ENCODE results near the gene PCDH9. TPM values are rescaled to one million over a fixed set of nuclear protein-coding genes. Genes with fewer than 3 reads are reported as not detected.

PCDH9 gene
- total RNA-seq, 1 donor from 2014 or later = 1.9 TPM

GRCh38 chr13:67071918-67072598, 158.1 kb downstream of the PCDH9 start:
- Mint-ChIP-seq H3K27ac (ENCODE audit: unreplicated experiment) (no peak overlapping the region), H3K27me3 (ENCODE audit: unreplicated experiment) (no peaks in the 10 kb centered on the region)
- TF ChIP-seq CTCF (IDR thresholded peaks at IDR 0.05; ENCODE audit: unreplicated experiment) = no peak

GRCh38 chr13:67070306-67070705, 159.8 kb downstream of the PCDH9 start:
- Mint-ChIP-seq H3K27ac (ENCODE audit: unreplicated experiment) (no peak overlapping the region), H3K4me1 (ENCODE audit: unreplicated experiment) (no peaks in the 10 kb centered on the region)
- no peak for DNase-seq (ENCODE audit: low spot score)

More at GRCh38 chr13:67071918-67072598, 158.1 kb downstream of the PCDH9 start:
- DNase-seq (ENCODE audit: low spot score) = no peak
- no peak overlapping the region for H3K4me3 Mint-ChIP-seq (ENCODE audit: unreplicated experiment)
- H3K9me3 Mint-ChIP-seq (ENCODE audit: unreplicated experiment) = no peaks in the 10 kb centered on the region
- no peaks in the 10 kb centered on the region for H3K4me1 Mint-ChIP-seq (ENCODE audit: unreplicated experiment)
- H3K36me3 Mint-ChIP-seq (ENCODE audit: low read depth, unreplicated experiment) = no peaks in the 10 kb centered on the region

GRCh38 chr13:67069117-67069767, 160.9 kb downstream of the PCDH9 start:
- H3K27me3 Mint-ChIP-seq (ENCODE audit: unreplicated experiment) = no peaks in the 10 kb centered on the region
- H3K27ac Mint-ChIP-seq (ENCODE audit: unreplicated experiment) = no peak overlapping the region

More at GRCh38 chr13:67070306-67070705, 159.8 kb downstream of the PCDH9 start:
- Mint-ChIP-seq H3K36me3 (ENCODE audit: low read depth, unreplicated experiment) (no peaks in the 10 kb centered on the region), H3K27me3 (ENCODE audit: unreplicated experiment) (no peaks in the 10 kb centered on the region), H3K9me3 (ENCODE audit: unreplicated experiment) (no peaks in the 10 kb centered on the region), H3K4me3 (ENCODE audit: unreplicated experiment) (no peak overlapping the region)
- TF ChIP-seq CTCF (IDR thresholded peaks at IDR 0.05; ENCODE audit: unreplicated experiment) = no peak

GRCh38 chr13:67064920-67065319, 165.2 kb downstream of the PCDH9 start:
- no peaks in the 10 kb centered on the region for H3K36me3 Mint-ChIP-seq (ENCODE audit: low read depth, unreplicated experiment)
- H3K27me3 Mint-ChIP-seq (ENCODE audit: unreplicated experiment) = no peaks in the 10 kb centered on the region
- no peak for DNase-seq (ENCODE audit: low spot score)
- no peak overlapping the region for H3K4me3 Mint-ChIP-seq (ENCODE audit: unreplicated experiment)
- H3K27ac Mint-ChIP-seq (ENCODE audit: unreplicated experiment) = no peak overlapping the region
- no peaks in the 10 kb centered on the region for H3K9me3 Mint-ChIP-seq (ENCODE audit: unreplicated experiment)
- peaks cover 7% of the 10 kb centered on the region for H3K4me1 Mint-ChIP-seq (ENCODE audit: unreplicated experiment)
- no peak for TF ChIP-seq CTCF (IDR thresholded peaks at IDR 0.05; ENCODE audit: unreplicated experiment)

More at GRCh38 chr13:67069117-67069767, 160.9 kb downstream of the PCDH9 start:
- Mint-ChIP-seq H3K4me3 (ENCODE audit: unreplicated experiment) (no peak overlapping the region), H3K4me1 (ENCODE audit: unreplicated experiment) (no peaks in the 10 kb centered on the region), H3K9me3 (ENCODE audit: unreplicated experiment) (no peaks in the 10 kb centered on the region), H3K36me3 (ENCODE audit: low read depth, unreplicated experiment) (no peaks in the 10 kb centered on the region)
- TF ChIP-seq CTCF (IDR thresholded peaks at IDR 0.05; ENCODE audit: unreplicated experiment) = no peak
- DNase-seq (ENCODE audit: low spot score) = no peak

- peaks cover 7% of the 10 kb centered on the region for H3K4me1 Mint-ChIP-seq (ENCODE audit: unreplicated experiment)
- H3K9me3 Mint-ChIP-seq (ENCODE audit: unreplicated experiment) = no peaks in the 10 kb centered on the region
- H3K36me3 Mint-ChIP-seq (ENCODE audit: low read depth, unreplicated experiment) = no peaks in the 10 kb centered on the region
- TF ChIP-seq CTCF (IDR thresholded peaks at IDR 0.05; ENCODE audit: unreplicated experiment) = no peak
- H3K4me3 Mint-ChIP-seq (ENCODE audit: unreplicated experiment) = no peak overlapping the region
- no peaks in the 10 kb centered on the region for H3K27me3 Mint-ChIP-seq (ENCODE audit: unreplicated experiment)
- H3K27ac Mint-ChIP-seq (ENCODE audit: unreplicated experiment) = no peak overlapping the region
- no peak for DNase-seq (ENCODE audit: low spot score)
Observed at GRCh38 chr13:67063036-67063435, 167.1 kb downstream of the PCDH9 start.

Measured in endothelial cell (in vitro differentiated cells).